Heart right ventricle (tissue), 16 donors: ENCODE data around the gene ESYT1. TPM values are rescaled to one million over a fixed set of nuclear protein-coding genes. Genes with fewer than 3 reads are reported as not detected.

Experiments
- ATAC-seq, 8 donors: fragments of 200-7000 bp; cut with Tn5 transposase; one replicate each; pipeline ENCODE4 v1.9.1; 2020; ENCODE audit warnings: mild to moderate bottlenecking in 8 of 8, moderate library complexity in 8 of 8, moderate number of reproducible peaks in 1 of 8
- DNase-seq, 2 donors: peaks; one replicate each; pipeline ENCODE4 v3.0.0-alpha.2; 2020
- H3K27ac ChIP-seq, 10 donors: fragments of 200-600 bp; sonication (generic) in 2 of 10; one replicate each; pipeline versions ENCODE4 v1.5.0 to v1.8.0; 2020 to 2022; ENCODE audit warnings: mild to moderate bottlenecking in 3 of 10
- H3K27me3 ChIP-seq, 7 donors: fragments of 200-600 bp; one replicate each; pipeline ENCODE4 v1.8.0; 2021 to 2022; ENCODE audit warnings: mild to moderate bottlenecking in 2 of 7
- H3K36me3 ChIP-seq, 9 donors: fragments of 200-600 bp; sonication (generic) in 1 of 9; one replicate each; pipeline versions ENCODE4 v1.5.0 to v1.8.0; 2020 to 2022; ENCODE audit warnings: mild to moderate bottlenecking in 2 of 9
- H3K4me1 ChIP-seq, 9 donors: fragments of 200-600 bp; sonication (generic) in 1 of 9; one replicate each; pipeline versions ENCODE4 v1.5.0 to v1.8.0; 2020 to 2022; ENCODE audit warnings: mild to moderate bottlenecking in 4 of 9
- H3K4me3 ChIP-seq, 10 donors: fragments of 200-600 bp; sonication (generic) in 2 of 10; one replicate each; pipeline versions ENCODE4 v1.5.0 to v1.8.0; 2020 to 2022; ENCODE audit warnings: mild to moderate bottlenecking in 7 of 10, moderate library complexity in 2 of 10
- H3K9me3 ChIP-seq, 11 donors: fragments of 200-600 bp in 10 of 11; sonication (generic) in 2 of 11; one replicate each; pipeline versions ENCODE4 v1.5.0 to v1.8.0; 2013 to 2022; ENCODE audit warnings: mild to moderate bottlenecking in 2 of 11, control low read depth in 1 of 11, moderate library complexity in 1 of 11
- WGBS, 2 donors: extraction: QIAGEN DNeasy Blood & Tissue Kit; methylation state at CpG; one replicate each; pipeline ENCODE4 v1.1.7; 2013; ENCODE audit warnings: inconsistent platforms in 1 of 2; 5-methylcytosine and 5-hydroxymethylcytosine counted together
- intact Hi-C, 10 donors: fragments of 100-400 bp; cut with DNase I; formaldehyde crosslinking; loops; one replicate each; pipeline versions ENCODE4 v1.11.1 to v1.14.2; 2022
- polyA plus RNA-seq, 2 donors: library from polyadenylated mRNA; stranded (reverse); fragments of 200-250 nt; gene quantifications; one replicate each; pipeline ENCODE4 v1.2.3, GENCODE V29; 2013
- total RNA-seq, 10 donors: library from RNA; stranded (reverse); fragmentation: NEBNext Ultra II Directional in 3 of 10; extraction: Animal tissue kit (Norgen Biotek cat#: 25700) in 3 of 10; gene quantifications; one replicate each; pipeline versions ENCODE4 v1.2.1 to v1.2.4, GENCODE V29; 2021 to 2023
- TF ChIP-seq, protein P1 (sequence below), 9 donors: fragments of 200-600 bp; sonication (generic) in 2 of 9; IDR thresholded peaks; one replicate each; pipeline versions ENCODE4 v1.5.0 to v1.8.0; 2021 to 2022; ENCODE audit warnings: antibody characterized with exemption in 9 of 9, mild to moderate bottlenecking in 5 of 9, moderate library complexity in 1 of 9
- donor health status: Arrhythmogenic right ventricular cardiomyopathy.
- donor health status: ischemic (EF 13 %, LVEDD 7.1; RV severe dilation, severe dysfunction).
- donor health status: healthy with polysubstance abuse.
- donor health status: DM: no; HTN: yes; CAD: no.
- donor health status: DM: no; HTN: no; CAD: no.
- donor health status: ischemic (EF 25% LVEDD 6.9; RV normal size, moderate dysfunction).
- donor health status: ischemic (EF 25% LVEDD 5.7; RV mildly dilated, moderate dysfunction).
- donor health status: healthy.
- donor health status: DM: yes; HTN: yes; CAD: no.
- donor health status: Ischemic cardiomyopathy.
- donor health status: ischemic (EF 35%, LVEDD 5.7; RV mildly dilated, moderate dysfunction).
- donor health status: nonischemic (EF 11% LVEDD 7.7; RV severe dilation, severe dysfunction).
- donor health status: DM: yes; HTN: yes; CAD: no.
- donor health status: PGD.
- donor health status: ischemic (EF 29% LVEDD 5.4; RV normal size, mild dysfunction).
- donor health status: nonischemic (EF 23%, LVEDD 6.1; RV moderate dilation, normal function).

ESYT1 gene
- total and polyA plus RNA-seq, 12 donors, result 20.9 to 57.3 (median 31.9) TPM

DNA sequence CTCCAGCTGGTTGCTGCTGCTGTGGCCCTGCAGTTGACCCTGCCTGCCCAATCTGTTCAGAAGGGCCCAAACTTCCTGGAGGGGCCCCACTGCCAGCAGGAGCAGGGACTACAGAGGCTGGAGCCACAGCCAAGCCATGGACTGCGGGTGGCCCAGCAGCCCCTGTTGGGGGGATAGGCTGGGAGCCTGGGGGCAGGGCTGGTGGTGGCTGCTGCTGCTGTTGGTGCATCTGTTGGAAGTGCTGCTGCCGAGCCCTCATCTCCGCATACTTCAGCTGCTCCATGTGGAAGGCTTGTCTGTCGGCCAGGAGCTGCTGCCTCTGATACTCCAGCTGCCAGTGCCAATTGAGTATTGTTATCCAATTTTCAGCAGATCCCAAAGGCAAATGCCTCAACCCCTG is 37.3 kb downstream of the ESYT1 start:
- Histone ChIP-seq H3K27ac (peak overlapping the region in 3 of 10 donors; percentile 9 to 20 (median 9)), H3K27me3 (no peaks in the 10 kb centered on the region), H3K36me3 (peaks cover under 1 to 100% (median 89%) of the 10 kb centered on the region in 9 donors), H3K4me3 (no peak overlapping the region), H3K4me1 (peaks cover 11 to 38% (median 18%) of the 10 kb centered on the region in 9 donors), H3K9me3 (no peaks in the 10 kb centered on the region)
- DNase-seq (no peak), ATAC-seq (peak in 5 of 8 donors; percentile 3 to 33 (median 10))
- TF ChIP-seq, protein P1, sequence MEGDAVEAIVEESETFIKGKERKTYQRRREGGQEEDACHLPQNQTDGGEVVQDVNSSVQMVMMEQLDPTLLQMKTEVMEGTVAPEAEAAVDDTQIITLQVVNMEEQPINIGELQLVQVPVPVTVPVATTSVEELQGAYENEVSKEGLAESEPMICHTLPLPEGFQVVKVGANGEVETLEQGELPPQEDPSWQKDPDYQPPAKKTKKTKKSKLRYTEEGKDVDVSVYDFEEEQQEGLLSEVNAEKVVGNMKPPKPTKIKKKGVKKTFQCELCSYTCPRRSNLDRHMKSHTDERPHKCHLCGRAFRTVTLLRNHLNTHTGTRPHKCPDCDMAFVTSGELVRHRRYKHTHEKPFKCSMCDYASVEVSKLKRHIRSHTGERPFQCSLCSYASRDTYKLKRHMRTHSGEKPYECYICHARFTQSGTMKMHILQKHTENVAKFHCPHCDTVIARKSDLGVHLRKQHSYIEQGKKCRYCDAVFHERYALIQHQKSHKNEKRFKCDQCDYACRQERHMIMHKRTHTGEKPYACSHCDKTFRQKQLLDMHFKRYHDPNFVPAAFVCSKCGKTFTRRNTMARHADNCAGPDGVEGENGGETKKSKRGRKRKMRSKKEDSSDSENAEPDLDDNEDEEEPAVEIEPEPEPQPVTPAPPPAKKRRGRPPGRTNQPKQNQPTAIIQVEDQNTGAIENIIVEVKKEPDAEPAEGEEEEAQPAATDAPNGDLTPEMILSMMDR (IDR thresholded peaks at IDR 0.05), result no peak
- intact Hi-C loops, result no loop called here
- WGBS, 2 donors, result 53 to 64% methylated on average over 4 of the region's 4 CpGs

- Histone ChIP-seq H3K27me3 (no peaks in the 10 kb centered on the region), H3K36me3 (peaks cover 6 to 100% (median 87%) of the 10 kb centered on the region in 9 donors), H3K27ac (no peak overlapping the region), H3K4me3 (no peak overlapping the region), H3K4me1 (peaks cover 0 to 14% (median 0%) of the 10 kb centered on the region in 9 donors), H3K9me3 (no peaks in the 10 kb centered on the region)
- TF ChIP-seq, protein P1 (IDR thresholded peaks at IDR 0.05), result no peak
- ATAC-seq (no peak), DNase-seq (no peak)
- WGBS, 2 donors, result 84 to 87% methylated on average over 11 of the region's 11 CpGs
- intact Hi-C loops, result no loop called here
These were observed 41.2 kb downstream of the ESYT1 start for GRCh38 chr12:56169229-56169759.

- Histone ChIP-seq H3K27ac (no peak overlapping the region), H3K36me3 (peaks cover 6 to 100% (median 91%) of the 10 kb centered on the region in 9 donors), H3K9me3 (no peaks in the 10 kb centered on the region), H3K27me3 (no peaks in the 10 kb centered on the region), H3K4me1 (no peaks in the 10 kb centered on the region), H3K4me3 (no peak overlapping the region)
- DNase-seq, result no peak
- TF ChIP-seq, protein P1 (IDR thresholded peaks at IDR 0.05), result no peak
- intact Hi-C loops, result no loop called here
- ATAC-seq, result no peak
- 88% methylated on average over 7 of the region's 7 CpGs for WGBS, 2 donors
These were observed 44.8 kb downstream of the ESYT1 start for GRCh38 chr12:56172839-56173238.

DNA sequence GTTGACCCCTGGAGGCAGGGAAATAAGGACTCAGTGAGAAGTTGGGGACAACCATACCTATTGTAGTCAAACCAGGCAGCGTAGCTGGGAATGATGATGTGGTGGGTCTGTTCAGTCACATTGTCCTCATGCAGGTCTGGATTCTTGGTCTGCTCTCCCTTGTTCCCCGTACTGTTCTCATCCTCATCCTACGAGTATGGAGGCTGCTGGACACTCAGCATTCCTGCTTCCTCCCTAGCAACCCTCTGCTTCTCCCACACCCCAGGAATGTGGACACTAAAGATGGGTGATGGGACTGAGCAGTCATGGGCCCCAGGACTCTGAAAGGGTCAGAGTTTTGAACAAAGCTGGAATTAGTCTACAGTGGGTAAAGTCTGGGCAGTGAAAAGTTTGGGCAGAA is 50.3 kb downstream of the ESYT1 start:
- TF ChIP-seq, protein P1 (IDR thresholded peaks at IDR 0.05), result no peak
- 85 to 92% methylated on average over 3 of the region's 3 CpGs for WGBS, 2 donors
- Histone ChIP-seq H3K9me3 (no peaks in the 10 kb centered on the region), H3K27me3 (no peaks in the 10 kb centered on the region), H3K4me3 (no peak overlapping the region), H3K4me1 (no peaks in the 10 kb centered on the region), H3K27ac (no peak overlapping the region), H3K36me3 (peaks cover 0 to 100% (median 93%) of the 10 kb centered on the region in 9 donors)
- no peak for DNase-seq
- peak in 1 of 8 donors; percentile 22 for ATAC-seq
- intact Hi-C loops, result no loop called here
